ENCODE results near the gene ESRP2. TPM values are rescaled to one million over a fixed set of nuclear protein-coding genes. Genes with fewer than 3 reads are reported as not detected.

The ESRP2 gene
- total RNA-seq, 1 donor from 2014 or later = 1.6 TPM

GRCh38 chr16:68264128-68265077 lies 28.5 kb upstream of the ESRP2 start, which contains the start of gene SLC7A6:
SLC7A6 (plus strand) TSS chr16:68264526; CDS start chr16:68274727, 10,201 bp downstream.
- peak; percentile 79 to 81 for DNase-seq (ENCODE audit: low read depth in 2 of 2)

GRCh38 chr16:68263559-68264127 lies 27.7 kb upstream of the ESRP2 start:
- DNase-seq (ENCODE audit: low read depth in 2 of 2) = no peak

- DNase-seq (ENCODE audit: low read depth in 2 of 2) = no peak
These were observed 23.3 kb upstream of the ESRP2 start for GRCh38 chr16:68259007-68259825.

GRCh38 chr16:68257906-68258800 lies 22.2 kb upstream of the ESRP2 start:
- DNase-seq (ENCODE audit: low read depth in 2 of 2) = peak; percentile 53 to 57

GRCh38 chr16:68257251-68257905 lies 21.5 kb upstream of the ESRP2 start:
- DNase-seq (ENCODE audit: low read depth in 2 of 2) = peak in 1 of 2 donors; percentile 47

GRCh38 chr16:68255712-68256111 lies 19.8 kb upstream of the ESRP2 start:
- no peak for DNase-seq (ENCODE audit: low read depth in 2 of 2)

GRCh38 chr16:68253721-68254120 lies 17.8 kb upstream of the ESRP2 start:
- DNase-seq (ENCODE audit: low read depth in 2 of 2) = no peak

GRCh38 chr16:68252383-68252782 lies 16.5 kb upstream of the ESRP2 start:
- DNase-seq (ENCODE audit: low read depth in 2 of 2) = no peak

- DNase-seq (ENCODE audit: low read depth in 2 of 2) = no peak
These were observed 15.9 kb upstream of the ESRP2 start for GRCh38 chr16:68251832-68252231.

GRCh38 chr16:68250951-68251350 lies 15.0 kb upstream of the ESRP2 start:
- DNase-seq (ENCODE audit: low read depth in 2 of 2) = no peak

- no peak for DNase-seq (ENCODE audit: low read depth in 2 of 2)
These were observed 13.4 kb upstream of the ESRP2 start for GRCh38 chr16:68249371-68249770.

GRCh38 chr16:68247932-68248331 lies 12.0 kb upstream of the ESRP2 start:
- DNase-seq (ENCODE audit: low read depth in 2 of 2) = no peak

- no peak for DNase-seq (ENCODE audit: low read depth in 2 of 2)
These were observed 11.5 kb upstream of the ESRP2 start for GRCh38 chr16:68247400-68247799.

GRCh38 chr16:68246666-68247065 lies 10.7 kb upstream of the ESRP2 start:
- no peak for DNase-seq (ENCODE audit: low read depth in 2 of 2)

GRCh38 chr16:68246121-68246520 lies 10.2 kb upstream of the ESRP2 start:
- no peak for DNase-seq (ENCODE audit: low read depth in 2 of 2)

GRCh38 chr16:68244903-68245853 lies 9.3 kb upstream of the ESRP2 start, which contains the start of gene PLA2G15:
PLA2G15 (plus strand) TSS chr16:68245373; CDS start chr16:68245427, 54 bp downstream.
- peak; percentile 96 to 98 for DNase-seq (ENCODE audit: low read depth in 2 of 2)

- no peak for DNase-seq (ENCODE audit: low read depth in 2 of 2)
These were observed 8.6 kb upstream of the ESRP2 start for GRCh38 chr16:68244481-68244902.

GRCh38 chr16:68242926-68243858 lies 7.3 kb upstream of the ESRP2 start:
- no peak for DNase-seq (ENCODE audit: low read depth in 2 of 2)

All from lung microvascular endothelial cell (primary cell).